Choroid plexus epithelial cell (primary cell): ENCODE results near the gene PPP1R17.

Experiments
- DNase-seq: peaks from one replicate; pipeline ENCODE4 v3.0.0-alpha.2; 2010; ENCODE audit warnings: low read depth
- H3K4me3 ChIP-seq: 2 replicates; pipeline ENCODE4 v1.5.1; 2011; ENCODE audit warnings: low read depth, mild to moderate bottlenecking, control low read depth, low read length, moderate library complexity
- CTCF ChIP-seq: conservative IDR thresholded peaks from 2 replicates; pipeline ENCODE4 v1.5.1; 2011; ENCODE audit warnings: low read depth, mild to moderate bottlenecking, control low read depth, inconsistent platforms, low read length, moderate library complexity

Gene PPP1R17

GRCh38 chr7:31741852-31742251 is 54.8 kb downstream of the PPP1R17 start:
- no peak overlapping the region for H3K4me3 ChIP-seq
- no peak for TF ChIP-seq CTCF
- no peak for DNase-seq

- TF ChIP-seq CTCF, result peak; percentile 94
- DNase-seq, result peak; percentile 86
- H3K4me3 ChIP-seq, result no peak overlapping the region
Observed at GRCh38 chr7:31744294-31744874, 57.4 kb downstream of the PPP1R17 start.

DNA sequence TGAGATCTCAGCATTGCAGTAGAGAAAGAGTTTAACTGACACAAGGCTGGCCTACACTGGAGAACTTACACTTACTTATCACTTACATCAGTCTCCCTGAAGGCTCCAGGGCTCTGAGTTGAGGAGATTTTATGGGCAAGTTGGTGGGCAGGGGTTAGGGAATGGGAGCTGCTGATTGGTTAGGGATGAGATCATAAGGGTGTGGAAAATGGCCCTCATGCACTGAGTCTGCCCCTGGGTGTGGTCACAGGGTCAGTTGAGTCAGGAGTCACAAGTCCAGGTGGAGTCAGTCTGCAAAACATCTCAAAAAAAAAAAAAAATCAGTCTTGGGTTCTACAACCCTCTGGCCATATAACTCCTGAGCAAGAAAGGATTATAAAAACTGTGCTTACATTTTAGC is 60.5 kb downstream of the PPP1R17 start:
- no peak for DNase-seq
- TF ChIP-seq CTCF, result no peak

DNA sequence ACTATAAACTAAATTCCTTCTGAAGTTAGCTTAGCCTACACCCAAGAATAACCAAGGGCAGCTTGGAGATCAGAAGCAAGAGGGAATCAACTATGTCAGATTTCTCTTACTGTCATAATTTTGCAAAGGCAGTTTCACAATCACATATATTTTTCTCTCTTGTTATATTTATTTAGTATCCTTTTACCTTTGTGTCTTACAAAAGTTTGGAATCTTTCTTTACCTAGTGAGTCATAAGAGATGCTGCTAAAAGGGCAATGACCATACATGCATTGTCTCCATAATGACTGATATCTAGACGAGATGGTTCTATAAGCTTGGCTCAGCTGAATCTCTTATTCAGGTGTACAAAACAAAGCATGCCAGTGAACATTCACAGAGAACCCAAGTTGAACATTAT is 61.1 kb downstream of the PPP1R17 start:
- no peak for TF ChIP-seq CTCF
- no peak overlapping the region for H3K4me3 ChIP-seq
- DNase-seq, result no peak

More for the DNA sequence above, 60.5 kb downstream of the PPP1R17 start:
- H3K4me3 ChIP-seq, result no peak overlapping the region

DNA sequence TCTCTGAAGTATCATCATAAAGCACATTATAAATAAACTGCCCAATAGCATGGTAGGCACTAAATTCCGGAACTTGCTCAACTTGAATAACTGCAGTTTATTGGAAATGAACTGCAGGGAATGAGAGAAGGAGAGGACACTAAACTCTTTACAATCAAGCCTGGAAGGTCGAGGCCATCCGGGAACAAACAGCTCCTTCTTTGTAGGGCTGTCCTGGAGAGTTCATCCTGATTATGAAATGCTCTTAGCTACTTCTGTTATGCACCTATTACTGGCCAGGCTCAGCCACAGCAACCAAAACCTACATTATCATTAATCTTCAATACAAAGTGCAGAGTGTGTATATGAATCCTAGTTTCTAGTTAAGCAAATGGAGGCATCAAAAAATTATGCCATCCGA is 64.7 kb downstream of the PPP1R17 start:
- TF ChIP-seq CTCF, result no peak
- H3K4me3 ChIP-seq, result no peak overlapping the region
- DNase-seq, result no peak
